ENCODE measurements around the gene POLR3H. TPM values are rescaled to one million over a fixed set of nuclear protein-coding genes. Genes with fewer than 3 reads are reported as not detected.

Gene POLR3H
- total and polyA plus RNA-seq, 2 donors: 10.2 to 14.9 TPM

DNA sequence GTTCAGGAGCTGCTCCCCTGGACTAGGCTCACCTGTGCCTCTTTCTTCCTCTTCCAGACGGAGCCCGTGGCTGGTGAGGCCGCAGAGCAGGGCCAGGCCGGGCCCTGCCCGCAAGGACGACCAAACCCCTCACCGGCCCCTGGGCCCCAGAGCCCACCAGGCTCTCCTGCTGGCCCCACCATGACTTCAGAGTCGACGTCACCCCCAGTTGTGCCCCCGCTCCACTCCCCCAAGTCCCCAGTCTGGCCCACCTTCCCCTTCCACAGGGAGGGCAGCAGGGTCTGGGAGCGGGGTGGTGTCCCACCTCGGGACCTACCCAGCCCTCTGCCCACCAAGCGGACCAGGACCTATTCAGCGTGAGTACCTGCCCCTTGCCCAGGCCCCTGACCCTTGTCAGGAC is 27.5 kb upstream of the POLR3H start:
- 98% methylated on average over 14 of the region's 14 CpGs for whole genome bisulfite sequencing
- no peak overlapping the region for H3K27ac ChIP-seq (ENCODE audit: low read depth in 1 of 2, low read length in 1 of 2)
- peaks cover 0 to 5% of the 10 kb centered on the region in 2 donors for H3K27me3 ChIP-seq (ENCODE audit: control insufficient read depth in 2 of 2, insufficient read depth in 1 of 2, low read length in 1 of 2)
- H3K36me3 ChIP-seq (ENCODE audit: control insufficient read depth in 2 of 2, insufficient read depth in 2 of 2, low read length in 1 of 2): peaks cover 2 to 19% of the 10 kb centered on the region in 2 donors
- H3K4me1 ChIP-seq (ENCODE audit: control insufficient read depth in 2 of 2, insufficient read depth in 2 of 2, low read length in 2 of 2): no peaks in the 10 kb centered on the region
- H3K9me3 ChIP-seq (ENCODE audit: control insufficient read depth in 2 of 2, insufficient read depth in 1 of 2, low read length in 1 of 2): no peaks in the 10 kb centered on the region
- H3K4me3 ChIP-seq (ENCODE audit: low read length in 2 of 2): no peak overlapping the region
- DNase-seq (ENCODE audit: low read depth in 6 of 9, low spot score in 9 of 9): no peak

DNA sequence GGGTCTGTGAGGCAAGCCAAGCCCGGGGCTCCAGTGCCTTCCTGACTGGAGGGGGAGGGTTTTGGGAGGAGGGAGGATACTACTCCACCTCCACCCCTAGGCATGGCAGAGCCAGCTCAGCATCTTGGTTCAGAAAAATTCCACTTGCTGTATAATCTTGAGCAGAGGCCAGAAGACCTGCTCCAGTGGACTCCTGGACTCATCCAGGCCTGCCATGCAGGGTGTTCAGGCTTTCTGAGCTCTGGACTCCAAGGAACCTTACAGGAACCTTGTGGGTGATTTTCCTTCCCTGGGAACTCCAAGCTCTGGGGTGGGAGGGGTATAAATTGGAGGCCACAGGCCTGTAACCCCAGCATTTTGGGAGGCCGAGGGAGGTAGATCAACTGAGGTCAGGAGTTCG is 26.0 kb upstream of the POLR3H start:
- Histone ChIP-seq H3K4me3 (ENCODE audit: low read length in 2 of 2) (no peak overlapping the region), H3K27me3 (ENCODE audit: control insufficient read depth in 2 of 2, insufficient read depth in 1 of 2, low read length in 1 of 2) (peaks cover 0 to 5% of the 10 kb centered on the region in 2 donors), H3K9me3 (ENCODE audit: control insufficient read depth in 2 of 2, insufficient read depth in 1 of 2, low read length in 1 of 2) (no peaks in the 10 kb centered on the region), H3K27ac (ENCODE audit: low read depth in 1 of 2, low read length in 1 of 2) (no peak overlapping the region), H3K4me1 (ENCODE audit: control insufficient read depth in 2 of 2, insufficient read depth in 2 of 2, low read length in 2 of 2) (no peaks in the 10 kb centered on the region), H3K36me3 (ENCODE audit: control insufficient read depth in 2 of 2, insufficient read depth in 2 of 2, low read length in 1 of 2) (peaks cover 0 to 8% of the 10 kb centered on the region in 2 donors)
- 91% methylated on average over 3 of the region's 3 CpGs for WGBS
- DNase-seq (ENCODE audit: low read depth in 6 of 9, low spot score in 9 of 9): no peak

DNA sequence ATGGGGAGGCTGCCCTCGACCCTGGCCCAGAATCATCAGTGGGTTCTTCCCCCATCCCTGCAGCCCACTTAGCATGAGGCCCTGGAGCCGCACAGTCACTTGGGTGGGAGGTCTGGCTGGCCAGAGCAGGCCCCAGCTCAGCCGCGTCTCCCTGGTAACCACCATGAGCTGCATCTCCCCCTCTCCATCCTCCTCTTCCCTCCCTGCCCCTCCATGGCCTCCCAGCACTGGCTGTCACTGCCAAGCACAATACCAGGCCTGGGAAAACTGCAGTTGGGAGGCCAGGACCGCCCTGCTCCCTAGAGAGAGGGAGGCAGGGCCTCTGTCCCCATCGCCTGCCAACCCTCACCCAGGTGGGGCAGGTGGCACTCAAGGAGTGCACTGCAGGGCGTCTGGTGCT is 24.5 kb upstream of the POLR3H start:
- Histone ChIP-seq H3K9me3 (ENCODE audit: control insufficient read depth in 2 of 2, insufficient read depth in 1 of 2, low read length in 1 of 2) (no peaks in the 10 kb centered on the region), H3K4me1 (ENCODE audit: control insufficient read depth in 2 of 2, insufficient read depth in 2 of 2, low read length in 2 of 2) (no peaks in the 10 kb centered on the region), H3K36me3 (ENCODE audit: control insufficient read depth in 2 of 2, insufficient read depth in 2 of 2, low read length in 1 of 2) (no peaks in the 10 kb centered on the region), H3K27me3 (ENCODE audit: control insufficient read depth in 2 of 2, insufficient read depth in 1 of 2, low read length in 1 of 2) (peaks cover 0 to 7% of the 10 kb centered on the region in 2 donors), H3K27ac (ENCODE audit: low read depth in 1 of 2, low read length in 1 of 2) (no peak overlapping the region), H3K4me3 (ENCODE audit: low read length in 2 of 2) (no peak overlapping the region)
- DNase-seq (ENCODE audit: low read depth in 6 of 9, low spot score in 9 of 9): no peak
- WGBS: 87% methylated on average over 7 of the region's 7 CpGs

DNA sequence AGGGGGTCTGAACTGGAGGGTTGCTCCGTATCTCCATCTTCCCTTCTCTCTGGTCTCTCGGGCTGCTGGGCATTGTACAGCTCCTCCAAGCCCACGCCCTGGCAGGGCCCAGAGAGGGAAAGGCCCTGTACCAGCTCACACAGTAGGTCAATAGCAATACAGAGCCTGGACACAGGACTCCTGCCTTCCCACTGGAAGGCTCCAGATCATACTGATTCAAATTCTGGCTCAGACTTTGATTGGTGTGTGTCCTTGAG is 23.2 kb upstream of the POLR3H start:
- H3K4me3 ChIP-seq (ENCODE audit: low read length in 2 of 2): no peak overlapping the region
- H3K9me3 ChIP-seq (ENCODE audit: control insufficient read depth in 2 of 2, insufficient read depth in 1 of 2, low read length in 1 of 2): no peaks in the 10 kb centered on the region
- 87% methylated on average over 3 of the region's 3 CpGs for WGBS
- H3K4me1 ChIP-seq (ENCODE audit: control insufficient read depth in 2 of 2, insufficient read depth in 2 of 2, low read length in 2 of 2): no peaks in the 10 kb centered on the region
- H3K27ac ChIP-seq (ENCODE audit: low read depth in 1 of 2, low read length in 1 of 2): no peak overlapping the region
- H3K27me3 ChIP-seq (ENCODE audit: control insufficient read depth in 2 of 2, insufficient read depth in 1 of 2, low read length in 1 of 2): peaks cover 0 to 19% of the 10 kb centered on the region in 2 donors
- no peak for DNase-seq (ENCODE audit: low read depth in 6 of 9, low spot score in 9 of 9)
- H3K36me3 ChIP-seq (ENCODE audit: control insufficient read depth in 2 of 2, insufficient read depth in 2 of 2, low read length in 1 of 2): no peaks in the 10 kb centered on the region

DNA sequence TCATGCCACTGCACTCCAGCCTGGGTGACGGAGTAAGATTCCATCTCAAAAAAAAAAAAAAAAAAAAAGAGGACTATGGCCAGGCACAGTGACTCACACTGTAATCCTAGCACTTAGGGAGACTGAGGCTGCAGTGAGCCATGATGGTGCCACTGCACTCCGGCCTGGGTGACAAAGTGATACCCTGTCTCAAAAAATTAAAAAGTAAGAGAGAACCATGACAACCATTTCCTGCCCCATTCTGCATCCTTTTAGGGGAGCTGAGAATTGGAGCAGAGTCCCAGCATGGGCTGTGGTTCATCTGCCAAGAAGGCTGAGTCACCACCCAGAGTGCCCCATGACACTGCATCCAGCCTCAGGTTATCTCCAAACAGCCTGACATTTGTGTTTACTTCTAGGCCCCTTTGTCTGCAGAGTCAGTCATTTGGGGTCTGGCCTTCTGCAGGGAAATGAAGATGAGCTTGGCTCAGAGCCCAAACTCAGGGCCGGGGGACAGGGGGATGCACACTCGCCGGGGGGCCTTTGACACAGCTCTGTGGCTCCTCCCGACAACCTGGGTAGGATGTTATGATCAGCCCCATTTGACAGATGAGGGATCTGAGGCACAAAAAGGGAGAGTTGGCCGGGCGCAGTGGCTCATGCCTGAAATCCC is 21.3 kb upstream of the POLR3H start:
- H3K36me3 ChIP-seq (ENCODE audit: control insufficient read depth in 2 of 2, insufficient read depth in 2 of 2, low read length in 1 of 2): no peaks in the 10 kb centered on the region
- H3K27ac ChIP-seq (ENCODE audit: low read depth in 1 of 2, low read length in 1 of 2): no peak overlapping the region
- H3K4me3 ChIP-seq (ENCODE audit: low read length in 2 of 2): no peak overlapping the region
- H3K27me3 ChIP-seq (ENCODE audit: control insufficient read depth in 2 of 2, insufficient read depth in 1 of 2, low read length in 1 of 2): peaks cover 3 to 38% of the 10 kb centered on the region in 2 donors
- 86% methylated on average over 8 of the region's 8 CpGs for WGBS
- H3K4me1 ChIP-seq (ENCODE audit: control insufficient read depth in 2 of 2, insufficient read depth in 2 of 2, low read length in 2 of 2): no peaks in the 10 kb centered on the region
- no peaks in the 10 kb centered on the region for H3K9me3 ChIP-seq (ENCODE audit: control insufficient read depth in 2 of 2, insufficient read depth in 1 of 2, low read length in 1 of 2)
- DNase-seq (ENCODE audit: low read depth in 6 of 9, low spot score in 9 of 9): no peak

DNA sequence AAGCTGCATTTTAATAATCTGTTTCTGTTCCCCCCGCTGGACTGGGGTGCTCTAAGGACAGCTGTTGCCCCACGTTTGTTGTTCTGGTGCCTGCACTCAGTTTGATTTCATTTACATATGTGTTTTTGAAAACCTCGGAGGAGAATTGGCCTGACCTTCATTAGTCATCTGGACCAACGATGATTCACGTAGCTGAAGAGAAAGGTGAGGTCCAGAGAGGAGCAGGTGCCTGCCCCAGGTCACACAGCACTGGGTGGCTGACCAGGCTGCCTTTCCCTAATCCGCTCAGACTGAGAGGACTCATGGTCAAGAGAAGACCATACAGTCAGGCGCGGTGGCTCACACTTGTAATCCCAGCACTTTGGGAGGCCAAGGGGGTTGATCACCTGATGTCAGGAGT is 20.3 kb upstream of the POLR3H start:
- Histone ChIP-seq H3K27ac (ENCODE audit: low read depth in 1 of 2, low read length in 1 of 2) (no peak overlapping the region), H3K9me3 (ENCODE audit: control insufficient read depth in 2 of 2, insufficient read depth in 1 of 2, low read length in 1 of 2) (no peaks in the 10 kb centered on the region), H3K36me3 (ENCODE audit: control insufficient read depth in 2 of 2, insufficient read depth in 2 of 2, low read length in 1 of 2) (no peaks in the 10 kb centered on the region), H3K4me3 (ENCODE audit: low read length in 2 of 2) (no peak overlapping the region), H3K4me1 (ENCODE audit: control insufficient read depth in 2 of 2, insufficient read depth in 2 of 2, low read length in 2 of 2) (no peaks in the 10 kb centered on the region), H3K27me3 (ENCODE audit: control insufficient read depth in 2 of 2, insufficient read depth in 1 of 2, low read length in 1 of 2) (peaks cover 3 to 46% of the 10 kb centered on the region in 2 donors)
- no peak for DNase-seq (ENCODE audit: low read depth in 6 of 9, low spot score in 9 of 9)
- 96% methylated on average over 8 of the region's 8 CpGs for WGBS

DNA sequence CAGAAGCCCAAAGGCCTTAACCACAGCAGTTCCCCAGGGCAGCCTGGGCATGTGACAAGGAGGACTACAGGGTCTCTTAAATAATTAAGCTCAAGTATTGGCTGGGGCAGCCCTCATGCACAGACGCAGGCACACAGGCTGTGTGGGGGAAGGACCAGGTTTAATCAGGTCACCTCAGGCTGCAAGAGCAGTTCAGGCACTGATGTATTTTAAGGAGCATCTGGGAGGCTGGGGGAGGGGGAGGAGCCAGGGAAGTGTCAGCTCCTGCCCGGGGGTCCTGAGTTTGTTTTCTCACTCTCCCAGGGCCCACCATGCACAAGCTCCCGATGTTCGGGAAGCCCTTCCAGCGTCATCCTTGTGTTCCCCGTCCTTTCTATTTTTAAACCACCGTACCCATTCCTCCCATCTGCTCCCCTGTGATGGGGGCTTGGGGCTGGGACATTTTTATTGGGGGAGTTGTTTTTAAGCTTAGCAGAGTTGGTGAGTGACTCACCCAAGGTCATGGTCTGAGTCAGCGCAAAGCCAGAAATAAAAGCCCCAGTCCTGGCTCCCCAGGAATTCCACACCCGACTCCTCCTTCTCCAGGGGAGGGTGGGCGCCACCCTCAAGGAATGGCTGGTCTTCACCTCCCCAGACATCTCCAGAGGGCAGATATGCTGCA is 18.9 kb upstream of the POLR3H start:
- Histone ChIP-seq H3K4me1 (ENCODE audit: control insufficient read depth in 2 of 2, insufficient read depth in 2 of 2, low read length in 2 of 2) (no peaks in the 10 kb centered on the region), H3K27ac (ENCODE audit: low read depth in 1 of 2, low read length in 1 of 2) (no peak overlapping the region), H3K9me3 (ENCODE audit: control insufficient read depth in 2 of 2, insufficient read depth in 1 of 2, low read length in 1 of 2) (no peaks in the 10 kb centered on the region), H3K27me3 (ENCODE audit: control insufficient read depth in 2 of 2, insufficient read depth in 1 of 2, low read length in 1 of 2) (peaks cover 3 to 51% of the 10 kb centered on the region in 2 donors), H3K4me3 (ENCODE audit: low read length in 2 of 2) (no peak overlapping the region), H3K36me3 (ENCODE audit: control insufficient read depth in 2 of 2, insufficient read depth in 2 of 2, low read length in 1 of 2) (no peaks in the 10 kb centered on the region)
- DNase-seq (ENCODE audit: low read depth in 6 of 9, low spot score in 9 of 9): no peak
- 74% methylated on average over 10 of the region's 10 CpGs for WGBS

DNA sequence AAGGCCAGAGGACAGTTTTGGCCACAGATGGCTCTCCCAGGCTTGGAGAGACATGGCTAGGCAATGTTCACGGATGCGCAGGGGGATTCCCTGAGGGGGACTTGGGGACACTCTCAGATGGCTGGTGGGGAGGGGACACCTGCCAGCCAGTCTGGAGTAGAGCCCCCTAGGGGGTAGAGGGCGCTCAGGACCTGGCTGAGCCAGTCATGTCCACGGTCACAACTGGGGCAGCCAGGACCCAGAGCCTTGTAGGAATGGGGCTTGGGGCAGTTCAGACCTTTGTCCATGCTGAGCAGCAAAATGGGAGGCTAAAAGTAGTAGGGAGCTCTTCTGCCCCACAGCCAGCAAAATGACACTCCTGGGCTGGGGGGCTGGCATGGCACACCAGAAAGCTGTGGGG is 18.2 kb upstream of the POLR3H start:
- peaks cover 0 to 4% of the 10 kb centered on the region in 2 donors for H3K4me1 ChIP-seq (ENCODE audit: control insufficient read depth in 2 of 2, insufficient read depth in 2 of 2, low read length in 2 of 2)
- no peak for DNase-seq (ENCODE audit: low read depth in 6 of 9, low spot score in 9 of 9)
- H3K4me3 ChIP-seq (ENCODE audit: low read length in 2 of 2): no peak overlapping the region
- no peaks in the 10 kb centered on the region for H3K36me3 ChIP-seq (ENCODE audit: control insufficient read depth in 2 of 2, insufficient read depth in 2 of 2, low read length in 1 of 2)
- no peak overlapping the region for H3K27ac ChIP-seq (ENCODE audit: low read depth in 1 of 2, low read length in 1 of 2)
- H3K9me3 ChIP-seq (ENCODE audit: control insufficient read depth in 2 of 2, insufficient read depth in 1 of 2, low read length in 1 of 2): no peaks in the 10 kb centered on the region
- H3K27me3 ChIP-seq (ENCODE audit: control insufficient read depth in 2 of 2, insufficient read depth in 1 of 2, low read length in 1 of 2): peaks cover 3 to 56% of the 10 kb centered on the region in 2 donors
- WGBS: 81% methylated on average over 4 of the region's 4 CpGs

DNA sequence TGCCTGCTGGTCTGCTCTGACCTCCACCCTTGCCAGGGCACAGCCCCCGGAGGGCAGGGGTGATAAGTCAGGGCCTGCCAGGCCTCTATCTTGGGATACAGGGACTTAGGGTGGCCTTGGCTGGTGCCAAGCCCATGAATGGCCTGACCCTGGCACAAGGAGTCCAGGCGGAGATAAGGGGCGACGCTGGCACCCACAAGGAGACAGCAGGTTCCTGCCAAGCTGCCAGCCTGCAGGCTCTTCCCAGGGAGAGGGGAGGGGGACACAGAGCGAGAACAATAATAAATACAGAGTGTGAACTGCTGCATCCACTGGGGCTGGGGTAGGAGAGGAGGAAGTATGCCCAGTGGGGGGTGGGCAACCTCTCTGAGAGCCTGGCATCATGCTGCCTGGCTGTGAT is 17.5 kb upstream of the POLR3H start:
- DNase-seq (ENCODE audit: low read depth in 6 of 9, low spot score in 9 of 9): no peak
- Histone ChIP-seq H3K4me1 (ENCODE audit: control insufficient read depth in 2 of 2, insufficient read depth in 2 of 2, low read length in 2 of 2) (peaks cover 0 to 9% of the 10 kb centered on the region in 2 donors), H3K27ac (ENCODE audit: low read depth in 1 of 2, low read length in 1 of 2) (no peak overlapping the region), H3K9me3 (ENCODE audit: control insufficient read depth in 2 of 2, insufficient read depth in 1 of 2, low read length in 1 of 2) (no peaks in the 10 kb centered on the region), H3K4me3 (ENCODE audit: low read length in 2 of 2) (no peak overlapping the region), H3K36me3 (ENCODE audit: control insufficient read depth in 2 of 2, insufficient read depth in 2 of 2, low read length in 1 of 2) (no peaks in the 10 kb centered on the region), H3K27me3 (ENCODE audit: control insufficient read depth in 2 of 2, insufficient read depth in 1 of 2, low read length in 1 of 2) (peaks cover 3 to 57% of the 10 kb centered on the region in 2 donors)
- WGBS: 88% methylated on average over 5 of the region's 5 CpGs
